IPS-18a (cell line): ENCODE data around the gene C9orf153.

Experiments used
- H3K27ac ChIP-seq: one replicate; pipeline ENCODE4 v1.5.1; 2013; ENCODE audit warnings: low read length
- H3K27me3 ChIP-seq: one replicate; pipeline ENCODE4 v1.6.1; 2013; ENCODE audit warnings: mild to moderate bottlenecking, low read length; ENCODE audit not compliant: control insufficient read depth, insufficient read depth
- H3K36me3 ChIP-seq: one replicate; pipeline ENCODE4 v1.6.1; 2013; ENCODE audit warnings: low read depth, low read length; ENCODE audit not compliant: control insufficient read depth
- H3K4me1 ChIP-seq: one replicate; pipeline ENCODE4 v1.6.1; 2013; ENCODE audit warnings: low read depth, low read length; ENCODE audit not compliant: control insufficient read depth
- H3K4me3 ChIP-seq: one replicate; pipeline ENCODE4 v1.5.1; 2013; ENCODE audit warnings: low read length
- H3K9ac ChIP-seq: one replicate; pipeline ENCODE4 v1.6.1; 2013; ENCODE audit warnings: mild to moderate bottlenecking, low read length, moderate library complexity
- H3K9me3 ChIP-seq: one replicate; pipeline ENCODE4 v1.6.1; 2013; ENCODE audit warnings: low read depth, low read length; ENCODE audit not compliant: control insufficient read depth

The C9orf153 gene

DNA sequence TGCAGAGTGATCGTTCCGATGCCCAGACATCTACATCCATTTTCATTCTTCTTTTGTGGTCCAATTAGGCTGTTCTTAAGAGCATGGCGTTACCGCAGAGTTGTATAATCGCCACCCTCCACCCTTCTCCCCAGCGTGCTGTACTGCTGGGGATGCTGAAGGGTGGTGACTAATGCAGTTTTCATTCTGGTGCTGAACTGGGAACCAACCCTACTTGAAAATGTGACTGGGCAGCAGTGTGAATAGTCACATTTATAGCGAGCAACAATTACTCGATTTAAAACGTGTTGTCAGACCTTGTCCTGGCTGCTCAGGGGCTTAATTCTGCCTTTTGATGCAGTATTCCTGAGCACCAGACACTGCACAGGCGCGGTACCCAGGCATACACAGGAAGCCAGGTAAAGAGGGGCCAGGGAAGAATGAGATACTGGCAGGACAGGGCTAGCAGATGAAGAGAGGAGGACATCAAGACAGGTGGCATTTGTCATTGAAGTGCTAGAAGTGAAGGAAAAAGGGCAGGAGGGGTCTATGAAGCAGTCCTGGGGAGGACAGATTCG is 23.6 kb upstream of the C9orf153 start:
- H3K9me3 ChIP-seq: no peaks in the 10 kb centered on the region
- H3K27me3 ChIP-seq: peaks cover 11% of the 10 kb centered on the region
- H3K4me3 ChIP-seq: peak overlapping the region; percentile 99
- peaks cover 6% of the 10 kb centered on the region for H3K36me3 ChIP-seq
- peaks cover 27% of the 10 kb centered on the region for H3K4me1 ChIP-seq
- peak overlapping the region; percentile 99 for H3K9ac ChIP-seq
- H3K27ac ChIP-seq: peak overlapping the region; percentile 45

DNA sequence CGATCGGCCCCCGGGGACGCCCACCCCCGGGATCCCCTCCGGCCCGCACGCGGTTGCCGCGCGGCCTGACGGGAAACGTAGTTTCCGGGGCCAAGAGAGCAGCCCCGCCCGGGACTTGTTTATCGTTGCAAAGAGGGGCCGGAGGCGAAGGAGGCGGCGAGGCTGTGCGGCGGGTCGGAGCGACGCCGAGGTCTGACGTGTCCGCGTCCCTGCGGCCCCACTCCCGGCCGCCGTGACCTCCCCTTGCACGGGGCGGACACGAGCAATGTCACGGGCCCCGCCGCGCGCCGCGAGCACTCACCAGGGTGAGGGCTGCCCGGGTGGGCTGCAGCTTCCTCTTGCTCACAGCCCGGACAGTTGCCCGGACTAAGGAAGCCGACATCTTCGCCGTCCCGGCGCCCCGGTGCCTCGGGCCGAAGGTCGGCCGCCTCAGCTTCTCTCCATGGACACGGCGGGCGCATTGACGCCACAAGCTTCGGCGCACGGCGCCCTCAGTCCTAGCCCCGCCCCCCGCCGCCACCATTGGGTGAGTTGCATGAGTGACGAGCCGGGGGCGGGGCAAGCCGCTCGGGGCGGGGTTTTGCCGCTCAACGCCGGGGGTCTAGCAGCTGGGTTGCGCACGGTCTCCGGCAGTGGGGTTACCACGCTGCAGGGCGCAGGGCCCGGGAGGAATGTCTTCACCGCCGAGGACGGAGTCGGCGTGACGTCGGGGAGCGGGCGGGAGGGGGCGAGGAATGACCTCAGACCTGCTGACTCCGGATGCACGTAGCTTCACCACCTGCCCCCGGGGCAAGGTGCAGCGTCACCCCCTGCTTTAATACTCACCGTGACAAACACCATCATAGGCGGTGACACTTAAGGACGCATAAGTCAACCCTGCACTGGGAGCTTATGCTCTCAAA is 22.9 kb upstream of the C9orf153 start, which contains the start of gene ISCA1:
Gene ISCA1 (minus strand): TSS at position 462 of the 902 bp plus-strand sequence. CDS start 80 bp downstream, at position 382.
- peaks cover 11% of the 10 kb centered on the region for H3K27me3 ChIP-seq
- no peaks in the 10 kb centered on the region for H3K9me3 ChIP-seq
- peak within 1 kb of the TSS; percentile 99 for H3K4me3 ChIP-seq
- H3K4me1 ChIP-seq: peaks cover 20% of the 10 kb centered on the region
- peaks cover 6% of the 10 kb centered on the region for H3K36me3 ChIP-seq
- peak within 1 kb of the TSS; percentile 93 for H3K27ac ChIP-seq
- H3K9ac ChIP-seq: peak within 1 kb of the TSS; percentile 99

DNA sequence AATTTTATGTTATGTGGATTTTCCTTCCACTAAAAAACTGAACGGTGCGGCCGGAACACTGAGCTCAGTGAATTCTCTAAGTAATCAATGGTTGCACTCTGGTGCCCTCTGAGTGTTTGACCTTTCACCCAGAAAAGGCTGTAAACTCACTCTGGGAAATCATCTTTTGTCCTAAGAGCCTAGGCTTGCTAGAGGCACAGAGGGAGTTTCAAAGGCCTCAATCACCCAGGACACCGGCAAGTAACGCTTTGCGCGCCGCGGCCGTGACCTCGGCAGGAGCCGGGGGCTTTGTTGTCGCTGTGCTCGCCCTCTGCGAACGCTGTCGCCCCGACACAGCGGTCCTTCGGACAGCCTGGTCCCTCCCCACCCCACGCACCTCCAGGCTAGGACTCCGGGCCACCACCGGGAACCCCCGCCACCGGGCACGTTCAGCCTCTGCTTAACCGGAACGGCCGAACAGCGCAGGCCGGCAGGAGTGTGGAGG is 22.2 kb upstream of the C9orf153 start:
- H3K9me3 ChIP-seq: no peaks in the 10 kb centered on the region
- peak overlapping the region; percentile 99 for H3K4me3 ChIP-seq
- peak overlapping the region; percentile 99 for H3K9ac ChIP-seq
- peak overlapping the region; percentile 93 for H3K27ac ChIP-seq
- H3K36me3 ChIP-seq: peaks cover 6% of the 10 kb centered on the region
- H3K27me3 ChIP-seq: peaks cover 11% of the 10 kb centered on the region
- H3K4me1 ChIP-seq: peaks cover 14% of the 10 kb centered on the region

DNA sequence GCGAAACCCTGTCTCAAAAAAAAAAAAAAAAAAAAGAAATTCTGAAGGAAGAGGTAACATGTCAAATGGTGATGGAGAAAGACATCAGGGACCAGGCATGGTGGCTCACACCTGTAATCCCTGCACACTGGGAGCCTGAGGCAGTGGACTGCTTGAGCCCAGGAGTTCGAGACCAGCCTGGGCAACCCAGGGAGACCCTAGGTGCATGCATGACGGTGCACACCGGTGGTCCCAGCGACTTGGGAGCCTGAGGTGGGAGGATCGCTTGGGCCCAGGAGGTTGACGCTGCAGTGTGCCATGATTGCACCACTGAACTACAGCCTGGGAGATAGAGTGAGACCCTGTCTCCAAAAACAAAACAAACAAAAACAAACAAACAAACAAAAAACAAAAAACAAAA is 21.1 kb upstream of the C9orf153 start:
- H3K27ac ChIP-seq: no peak overlapping the region
- H3K4me1 ChIP-seq: peaks cover 12% of the 10 kb centered on the region
- H3K9ac ChIP-seq: peak overlapping the region; percentile 99
- H3K4me3 ChIP-seq: peak overlapping the region; percentile 99
- H3K9me3 ChIP-seq: no peaks in the 10 kb centered on the region
- H3K27me3 ChIP-seq: peaks cover 11% of the 10 kb centered on the region
- peaks cover 6% of the 10 kb centered on the region for H3K36me3 ChIP-seq

DNA sequence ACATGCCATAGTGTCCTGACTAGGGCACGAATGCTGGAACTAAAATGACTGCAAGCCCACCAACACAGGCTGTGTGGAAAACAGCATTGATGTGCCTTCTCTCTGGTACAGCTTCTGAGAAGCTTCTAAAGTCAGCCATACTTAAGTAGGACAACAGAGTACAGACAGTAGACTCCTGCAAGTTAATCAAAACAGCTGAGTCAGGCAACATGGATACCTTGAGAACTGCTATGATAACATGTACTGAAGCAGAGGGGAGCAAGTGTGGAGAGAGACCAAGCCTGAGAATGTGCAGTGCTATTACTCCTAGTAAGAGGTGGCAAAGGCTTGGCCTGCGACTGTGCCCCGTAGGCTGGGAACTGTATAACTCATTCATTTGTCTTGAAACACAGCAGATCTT is 20.4 kb upstream of the C9orf153 start:
- no peak overlapping the region for H3K9ac ChIP-seq
- H3K4me3 ChIP-seq: no peak overlapping the region
- no peak overlapping the region for H3K27ac ChIP-seq
- H3K4me1 ChIP-seq: peaks cover 12% of the 10 kb centered on the region
- H3K27me3 ChIP-seq: peaks cover 11% of the 10 kb centered on the region
- no peaks in the 10 kb centered on the region for H3K9me3 ChIP-seq
- H3K36me3 ChIP-seq: peaks cover 6% of the 10 kb centered on the region

DNA sequence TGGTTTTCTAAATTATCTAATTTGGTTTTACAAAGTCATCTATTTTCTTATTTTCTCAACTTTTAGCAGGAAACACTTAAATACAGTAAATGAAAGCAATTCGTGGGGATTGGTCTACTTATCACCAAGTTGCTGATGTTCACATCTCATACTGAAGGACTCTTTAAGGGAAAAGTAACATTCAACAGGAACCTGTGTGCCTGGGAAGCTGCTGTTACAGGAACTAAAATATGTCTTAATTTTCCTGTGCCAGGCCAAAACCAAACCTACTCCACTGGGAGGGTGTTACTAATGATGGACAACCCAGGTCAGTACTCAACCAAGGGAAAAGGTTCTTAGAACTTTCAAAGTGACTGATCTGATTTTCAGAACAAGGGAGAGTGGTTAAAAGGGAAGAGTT is 17.6 kb upstream of the C9orf153 start:
- Histone ChIP-seq H3K27me3 (no peaks in the 10 kb centered on the region), H3K9me3 (no peaks in the 10 kb centered on the region), H3K4me3 (no peak overlapping the region), H3K36me3 (peaks cover 19% of the 10 kb centered on the region), H3K4me1 (peaks cover 8% of the 10 kb centered on the region), H3K9ac (no peak overlapping the region), H3K27ac (no peak overlapping the region)

DNA sequence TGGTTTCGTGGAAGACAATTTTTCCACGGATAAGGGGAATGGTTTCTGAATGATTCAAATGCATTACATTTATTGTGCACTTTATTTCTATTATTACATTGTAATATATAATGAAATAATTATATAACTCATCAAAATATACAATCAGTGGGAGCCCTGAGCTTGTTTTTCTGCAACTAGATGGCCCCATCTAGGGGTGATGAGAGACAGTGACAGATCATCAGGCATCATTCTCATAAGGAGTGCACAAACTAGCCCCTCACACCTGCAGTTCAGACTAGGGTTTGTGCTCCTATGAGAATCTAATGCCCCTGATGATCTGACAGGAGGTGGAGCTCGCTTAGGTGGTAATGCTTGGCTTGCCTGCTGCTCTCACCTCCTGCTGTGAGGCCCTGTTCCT is 16.5 kb upstream of the C9orf153 start:
- Histone ChIP-seq H3K4me1 (peaks cover 4% of the 10 kb centered on the region), H3K9me3 (no peaks in the 10 kb centered on the region), H3K9ac (no peak overlapping the region), H3K27me3 (no peaks in the 10 kb centered on the region), H3K4me3 (no peak overlapping the region), H3K36me3 (peaks cover 28% of the 10 kb centered on the region), H3K27ac (no peak overlapping the region)

DNA sequence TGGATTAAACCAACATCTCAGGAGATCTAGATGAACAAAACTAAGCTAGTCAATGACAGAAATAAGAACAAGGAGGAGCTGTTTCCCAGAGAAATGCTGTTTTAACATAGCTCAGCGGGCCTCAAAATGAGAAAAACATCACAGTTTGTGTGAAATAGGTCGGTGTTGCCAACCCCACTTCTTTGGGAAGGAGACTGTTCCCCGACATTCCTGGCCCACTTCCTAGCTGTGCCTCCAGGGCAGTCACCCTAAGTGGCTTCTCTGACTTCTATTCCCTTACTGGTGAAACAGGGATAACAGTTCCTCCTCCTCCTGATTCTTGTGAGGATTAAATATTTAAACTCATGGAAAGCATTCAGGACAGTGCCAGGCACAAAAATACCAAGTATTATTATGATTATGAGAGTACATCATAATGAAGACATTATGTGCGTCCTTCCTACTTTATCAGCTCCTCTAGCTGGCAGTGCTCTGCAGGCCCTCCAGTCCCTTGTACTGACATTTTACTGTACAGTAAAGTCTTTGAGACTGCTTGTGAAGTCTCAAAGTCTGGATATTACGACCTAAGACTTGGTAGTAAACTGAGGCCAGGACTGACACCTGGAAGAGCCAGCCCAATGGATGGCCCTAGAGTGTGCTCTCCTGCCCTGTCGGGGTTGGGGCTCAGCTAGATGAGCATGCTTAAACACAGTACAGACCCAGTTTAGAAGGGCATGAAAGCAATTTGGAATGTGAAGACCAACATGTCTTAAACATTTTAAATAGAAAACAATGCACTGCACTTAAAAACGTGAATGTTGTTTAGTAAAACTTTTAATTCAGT is 15.6 kb upstream of the C9orf153 start:
- H3K4me3 ChIP-seq: no peak overlapping the region
- no peaks in the 10 kb centered on the region for H3K4me1 ChIP-seq
- no peaks in the 10 kb centered on the region for H3K27me3 ChIP-seq
- peaks cover 28% of the 10 kb centered on the region for H3K36me3 ChIP-seq
- H3K9ac ChIP-seq: no peak overlapping the region
- H3K9me3 ChIP-seq: no peaks in the 10 kb centered on the region
- no peak overlapping the region for H3K27ac ChIP-seq

DNA sequence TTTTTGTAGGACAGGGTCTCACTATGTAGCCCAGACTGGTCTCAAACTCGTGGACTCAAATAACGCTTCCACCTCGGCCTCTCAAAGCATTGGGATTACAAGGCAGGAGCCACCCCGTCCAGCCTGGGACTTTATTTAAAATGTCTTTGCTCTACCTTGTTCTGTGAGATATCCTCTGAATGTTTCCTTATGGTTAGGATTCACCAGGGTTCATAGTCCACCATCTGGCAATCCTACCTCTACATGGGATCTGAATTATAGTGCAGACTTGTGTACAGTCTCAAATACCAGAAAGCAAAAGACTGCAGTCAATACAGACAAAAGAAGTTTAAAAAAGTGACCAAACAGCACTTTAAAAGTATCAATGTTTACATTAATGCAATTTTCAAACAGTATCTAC is 12.8 kb upstream of the C9orf153 start:
- H3K36me3 ChIP-seq: peaks cover 22% of the 10 kb centered on the region

DNA sequence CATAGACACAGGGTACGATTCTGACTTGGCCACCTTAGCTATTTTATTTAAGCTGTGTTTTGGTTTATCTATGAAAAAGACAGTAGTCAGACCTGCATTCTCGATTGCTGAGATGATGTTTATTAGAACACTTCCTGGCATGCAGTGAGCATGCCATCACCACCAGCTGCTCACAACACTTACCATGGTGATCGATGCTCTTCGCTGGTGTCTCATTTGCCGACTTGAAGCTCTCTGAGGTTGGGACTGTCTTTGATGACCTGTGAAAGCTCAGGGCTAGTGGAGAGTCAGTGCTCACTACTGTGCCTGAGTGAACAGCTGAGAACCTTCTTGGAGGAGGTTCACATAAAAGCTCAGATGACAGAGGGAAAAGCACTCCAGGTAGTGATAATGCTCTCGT is 4.4 kb upstream of the C9orf153 start:
- no peak overlapping the region for H3K4me3 ChIP-seq
- H3K9ac ChIP-seq: no peak overlapping the region
- H3K9me3 ChIP-seq: no peaks in the 10 kb centered on the region
- peaks cover 9% of the 10 kb centered on the region for H3K4me1 ChIP-seq
- no peak overlapping the region for H3K27ac ChIP-seq
- H3K36me3 ChIP-seq: peaks cover 7% of the 10 kb centered on the region
- no peaks in the 10 kb centered on the region for H3K27me3 ChIP-seq

More for the DNA sequence above, 12.8 kb upstream of the C9orf153 start:
- Histone ChIP-seq H3K9me3 (no peaks in the 10 kb centered on the region), H3K27ac (no peak overlapping the region), H3K27me3 (no peaks in the 10 kb centered on the region), H3K4me3 (no peak overlapping the region), H3K4me1 (no peaks in the 10 kb centered on the region), H3K9ac (no peak overlapping the region)

DNA sequence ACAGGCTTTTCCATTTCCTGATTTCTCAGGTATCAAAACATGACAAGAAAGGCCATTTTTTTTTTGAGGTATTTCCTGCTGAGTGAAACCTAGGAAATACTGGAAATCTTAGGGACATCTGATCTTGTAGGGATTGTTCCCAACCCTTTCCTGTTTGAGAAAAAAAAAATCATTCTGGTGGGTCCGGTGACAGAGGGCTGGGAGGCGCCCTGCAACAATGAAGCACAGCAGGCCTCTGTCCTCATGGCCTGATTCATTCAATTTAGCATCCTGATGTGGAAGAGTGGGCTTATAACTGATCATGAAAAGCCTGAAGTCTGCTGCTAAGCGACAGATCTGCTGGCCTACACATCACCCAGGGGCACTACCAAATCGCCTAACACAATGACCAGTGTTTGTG is 3.0 kb upstream of the C9orf153 start:
- H3K27ac ChIP-seq: no peak overlapping the region
- H3K9ac ChIP-seq: peak overlapping the region; percentile 5
- no peaks in the 10 kb centered on the region for H3K9me3 ChIP-seq
- peaks cover 7% of the 10 kb centered on the region for H3K36me3 ChIP-seq
- H3K4me1 ChIP-seq: peaks cover 9% of the 10 kb centered on the region
- no peak overlapping the region for H3K4me3 ChIP-seq
- H3K27me3 ChIP-seq: no peaks in the 10 kb centered on the region
